ENCODE measurements around the gene PTH1R.

PTH1R gene

DNA sequence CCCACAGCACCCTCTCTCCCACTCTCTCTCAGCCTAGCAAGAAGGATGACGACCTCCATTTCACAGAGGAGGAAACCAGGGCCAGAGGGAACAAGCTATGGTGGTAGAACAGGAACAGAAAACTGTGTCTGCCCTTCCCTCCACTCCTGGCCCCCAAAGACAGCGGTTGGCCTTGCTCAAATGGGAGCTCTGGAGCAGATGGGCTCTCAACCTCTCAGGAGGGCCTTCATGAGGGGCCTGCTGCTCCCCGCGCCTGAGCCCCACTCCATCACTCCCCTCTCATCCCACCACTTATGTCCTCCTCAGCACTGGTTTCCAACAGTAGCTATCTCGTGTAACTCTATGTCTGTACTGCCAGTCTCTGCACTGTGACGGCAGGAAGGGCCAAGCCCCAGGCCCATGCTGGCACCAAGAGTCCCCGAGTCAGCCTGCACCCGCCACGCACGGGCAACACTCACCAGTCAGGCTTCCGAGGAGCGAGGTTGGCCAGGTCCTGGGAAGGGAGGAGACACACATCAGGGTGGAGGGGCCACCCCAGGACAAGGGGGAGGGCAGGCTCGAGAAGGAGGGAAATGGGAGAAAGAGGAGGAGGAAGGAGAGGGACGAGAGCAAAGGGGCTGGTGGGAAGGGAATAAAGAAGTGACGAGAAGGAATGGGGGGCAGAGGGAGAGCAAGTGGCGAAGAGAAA lies 45.5 kb downstream of the PTH1R start:
- in situ Hi-C loops (cut with HindIII; ENCODE audit: low pct_unique_long_range_greater_than_20kb, low sequenced_read_pairs), result no loop called here
- DNase-seq (ENCODE audit: low read depth in 1 of 2, low spot score in 1 of 2), result no peak
- TF ChIP-seq JUND (IDR thresholded peaks at IDR 0.05; ENCODE audit: low read depth), result no peak

DNA sequence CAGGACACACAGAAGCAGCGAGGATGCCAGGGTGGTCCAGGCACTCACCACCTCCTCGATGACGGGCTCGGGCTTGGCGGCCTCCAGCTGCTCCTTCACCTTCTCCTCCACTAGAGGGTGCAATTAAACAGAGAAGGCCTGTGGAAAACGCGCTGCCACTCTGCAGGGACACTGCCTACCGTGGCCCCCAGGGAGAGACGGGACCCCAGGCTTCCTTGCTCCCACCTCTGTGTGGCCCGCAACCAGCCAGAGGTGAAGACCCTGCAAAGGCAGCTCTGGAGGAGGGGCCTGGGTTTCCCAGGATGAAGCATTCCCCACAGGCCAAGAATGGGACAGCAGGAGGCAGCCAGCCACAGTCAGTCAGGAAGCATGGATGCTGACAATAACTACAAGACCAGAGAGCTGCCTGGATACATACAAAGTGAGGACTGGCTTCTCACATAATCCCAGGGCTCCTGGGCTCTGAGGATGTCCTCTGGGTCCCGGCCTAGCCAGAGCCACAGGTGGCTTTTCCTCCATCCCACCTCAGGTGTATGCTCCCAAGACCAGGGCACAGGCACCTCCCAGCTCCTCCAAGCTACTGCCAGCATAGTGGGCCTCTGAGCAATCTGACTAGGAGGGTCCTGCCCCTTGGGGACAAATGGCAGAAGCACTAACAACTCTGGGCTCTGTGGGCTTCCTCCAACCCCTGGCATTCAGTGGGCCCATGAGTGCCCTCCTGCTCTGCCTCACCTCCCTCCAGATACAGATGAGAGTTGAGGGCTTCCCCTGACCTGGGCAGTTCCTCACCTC lies 46.2 kb downstream of the PTH1R start:
- in situ Hi-C loops (cut with HindIII; ENCODE audit: low pct_unique_long_range_greater_than_20kb, low sequenced_read_pairs), result no loop called here
- TF ChIP-seq JUND (IDR thresholded peaks at IDR 0.05; ENCODE audit: low read depth), result no peak
- DNase-seq (ENCODE audit: low read depth in 1 of 2, low spot score in 1 of 2), result peak; percentile 33 to 51

DNA sequence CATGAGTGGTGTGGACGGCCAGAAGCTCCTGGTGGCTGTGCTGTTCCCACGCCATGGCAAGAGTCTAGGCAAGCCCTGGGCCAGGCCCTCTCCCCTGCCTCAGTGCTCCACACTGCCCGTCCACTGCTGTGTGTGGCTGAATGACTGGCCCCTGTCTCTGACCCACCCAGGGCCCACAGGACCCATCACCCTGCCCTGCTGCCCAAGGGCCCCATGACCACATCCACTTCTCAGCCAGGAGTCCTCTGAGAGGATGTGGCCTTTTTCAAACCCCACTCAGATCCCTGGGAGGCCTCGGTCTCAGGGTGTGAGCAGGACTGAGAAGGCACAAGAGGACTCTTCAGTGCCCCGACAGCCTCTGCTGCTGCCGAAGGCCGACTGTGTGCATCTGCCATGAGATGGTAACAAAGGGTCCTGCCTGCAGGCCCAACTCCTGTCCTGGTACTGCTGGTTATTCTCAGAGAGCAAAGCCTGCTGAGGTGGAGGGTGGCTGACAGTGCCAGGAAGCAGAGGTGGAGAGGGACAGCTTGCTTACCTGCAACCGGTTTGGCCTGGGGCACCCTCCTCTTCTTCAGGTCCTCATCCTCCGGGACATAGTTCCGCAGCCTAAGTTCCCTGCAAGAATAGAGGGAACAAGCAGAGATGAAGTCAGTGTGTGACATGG lies 47.5 kb downstream of the PTH1R start:
- in situ Hi-C loops (cut with HindIII; ENCODE audit: low pct_unique_long_range_greater_than_20kb, low sequenced_read_pairs), result no loop called here
- DNase-seq (ENCODE audit: low read depth in 1 of 2, low spot score in 1 of 2), result no peak
- TF ChIP-seq JUND (IDR thresholded peaks at IDR 0.05; ENCODE audit: low read depth), result no peak

DNA sequence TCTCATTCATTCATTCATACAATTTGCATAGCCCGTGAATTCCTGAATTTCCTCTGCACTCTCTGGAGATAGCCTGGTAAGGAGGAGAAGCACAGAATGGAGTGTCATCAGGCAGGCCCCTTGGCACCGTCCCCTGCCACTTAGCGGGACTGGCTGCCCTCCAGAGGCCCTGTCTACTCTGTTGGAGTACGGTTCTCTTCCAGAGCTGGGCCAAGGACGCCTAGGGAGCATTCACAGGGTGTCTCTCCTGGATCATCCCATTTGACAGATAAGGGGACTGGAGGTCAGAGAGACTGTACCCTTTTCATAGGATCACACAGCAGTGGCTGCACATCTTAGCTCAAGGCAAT lies 48.0 kb downstream of the PTH1R start:
- TF ChIP-seq JUND (IDR thresholded peaks at IDR 0.05; ENCODE audit: low read depth), result no peak
- in situ Hi-C loops (cut with HindIII; ENCODE audit: low pct_unique_long_range_greater_than_20kb, low sequenced_read_pairs), result no loop called here
- DNase-seq (ENCODE audit: low read depth in 1 of 2, low spot score in 1 of 2), result no peak

DNA sequence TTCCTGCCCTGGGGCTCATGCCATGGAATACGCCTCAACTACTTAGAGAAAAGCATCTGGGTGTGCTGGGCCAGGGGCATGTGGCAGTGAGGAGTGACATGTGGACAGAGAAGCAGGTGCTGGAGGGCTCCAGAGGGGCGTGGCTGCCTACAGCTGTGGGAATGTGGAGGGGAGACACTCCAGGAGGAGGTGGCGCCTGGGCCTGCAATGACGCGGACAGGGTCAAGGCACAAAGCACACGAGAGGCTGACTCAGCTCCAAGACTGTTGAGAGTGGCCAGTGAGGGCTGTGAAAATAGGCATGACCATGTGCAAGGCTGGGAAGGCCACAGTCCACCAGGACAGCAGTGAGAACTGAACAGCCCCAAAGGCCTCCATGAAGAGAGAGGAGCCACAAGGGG lies 48.5 kb downstream of the PTH1R start:
- DNase-seq (ENCODE audit: low read depth in 1 of 2, low spot score in 1 of 2), result no peak
- no peak for TF ChIP-seq JUND (IDR thresholded peaks at IDR 0.05; ENCODE audit: low read depth)
- in situ Hi-C loops (cut with HindIII; ENCODE audit: low pct_unique_long_range_greater_than_20kb, low sequenced_read_pairs), result no loop called here

DNA sequence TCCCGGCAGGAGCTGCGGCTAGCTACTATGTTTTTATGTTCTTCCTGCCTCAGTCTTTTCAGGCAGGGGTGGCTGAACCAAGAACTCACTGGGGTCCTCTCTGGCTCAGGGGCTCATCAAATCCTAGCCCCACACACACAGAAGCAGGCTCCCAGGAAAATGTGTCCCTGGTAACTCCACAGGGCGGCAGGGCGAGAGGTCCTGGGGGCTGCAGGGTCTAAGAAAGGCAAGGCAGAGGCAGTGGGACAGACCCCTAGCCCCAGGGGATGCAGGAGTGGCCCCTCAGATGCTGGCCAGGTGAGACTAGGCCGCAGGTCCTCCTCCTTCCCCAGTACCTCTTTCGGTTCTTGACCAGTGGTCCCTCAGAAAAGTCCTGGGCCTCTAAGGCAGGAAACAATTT lies 48.9 kb downstream of the PTH1R start:
- DNase-seq (ENCODE audit: low read depth in 1 of 2, low spot score in 1 of 2), result no peak
- in situ Hi-C loops (cut with HindIII; ENCODE audit: low pct_unique_long_range_greater_than_20kb, low sequenced_read_pairs), result no loop called here
- no peak for TF ChIP-seq JUND (IDR thresholded peaks at IDR 0.05; ENCODE audit: low read depth)

DNA sequence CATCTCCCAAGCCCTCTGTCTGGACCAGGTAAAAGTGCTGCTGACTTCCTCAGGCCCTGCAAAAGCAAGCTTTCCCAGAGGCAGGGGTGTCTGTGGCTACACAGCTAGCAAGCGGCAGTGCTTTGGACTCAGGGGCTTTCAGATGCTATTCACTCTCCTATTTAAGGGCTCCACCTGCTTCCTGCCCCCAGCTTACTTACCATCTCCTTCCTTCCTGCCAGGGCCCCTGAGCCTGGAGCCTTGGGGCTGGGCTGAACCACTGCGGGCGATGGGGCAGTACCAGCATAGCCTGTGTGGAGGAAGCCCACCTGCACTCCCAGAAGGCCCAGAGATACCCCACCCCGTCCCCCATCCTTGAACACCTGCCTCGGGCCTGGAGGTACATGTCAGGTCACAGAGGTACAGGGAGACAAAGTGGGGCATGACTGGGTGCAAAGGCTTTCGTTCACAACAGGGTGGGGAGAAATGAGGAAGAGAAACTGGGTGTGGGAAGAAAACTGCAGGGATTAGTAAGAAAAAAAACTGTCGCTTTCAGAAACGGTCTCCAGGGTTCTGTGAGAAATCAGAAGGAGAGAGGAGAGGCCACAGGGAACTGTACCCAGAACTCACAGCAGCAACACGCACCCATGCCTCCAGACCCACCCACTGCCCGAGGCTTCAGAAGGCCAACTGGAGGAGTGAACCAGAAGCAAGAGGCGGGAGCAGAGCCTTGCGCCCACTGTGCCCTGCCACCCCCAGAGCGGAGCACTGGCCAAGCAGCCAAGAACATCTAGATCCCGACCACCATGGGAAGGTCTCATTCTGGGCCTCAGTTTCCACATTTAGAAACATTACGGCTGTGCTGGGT lies 49.6 kb downstream of the PTH1R start:
- no peak for TF ChIP-seq JUND (IDR thresholded peaks at IDR 0.05; ENCODE audit: low read depth)
- in situ Hi-C loops (cut with HindIII; ENCODE audit: low pct_unique_long_range_greater_than_20kb, low sequenced_read_pairs), result no loop called here
- no peak for DNase-seq (ENCODE audit: low read depth in 1 of 2, low spot score in 1 of 2)

DNA sequence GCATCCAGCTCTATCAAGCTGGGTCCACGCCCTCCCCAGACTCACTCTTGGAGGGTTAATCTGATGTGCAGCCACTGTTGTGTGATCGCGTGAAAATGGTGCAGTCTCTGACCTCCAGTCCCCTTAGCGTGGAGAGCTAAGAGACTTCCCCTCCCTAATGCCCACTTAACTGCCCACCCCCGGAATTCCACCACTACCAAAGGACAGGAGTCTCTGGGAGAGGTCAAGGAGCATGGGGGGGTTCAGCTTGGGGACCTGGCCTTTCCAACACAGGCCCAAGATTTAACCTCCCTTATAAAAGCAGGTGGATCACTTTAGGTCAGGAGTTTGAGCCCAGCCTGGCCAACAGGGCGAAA lies 50.2 kb downstream of the PTH1R start:
- TF ChIP-seq JUND (IDR thresholded peaks at IDR 0.05; ENCODE audit: low read depth), result no peak
- in situ Hi-C loops (cut with HindIII; ENCODE audit: low pct_unique_long_range_greater_than_20kb, low sequenced_read_pairs), result no loop called here
- no peak for DNase-seq (ENCODE audit: low read depth in 1 of 2, low spot score in 1 of 2)

DNA sequence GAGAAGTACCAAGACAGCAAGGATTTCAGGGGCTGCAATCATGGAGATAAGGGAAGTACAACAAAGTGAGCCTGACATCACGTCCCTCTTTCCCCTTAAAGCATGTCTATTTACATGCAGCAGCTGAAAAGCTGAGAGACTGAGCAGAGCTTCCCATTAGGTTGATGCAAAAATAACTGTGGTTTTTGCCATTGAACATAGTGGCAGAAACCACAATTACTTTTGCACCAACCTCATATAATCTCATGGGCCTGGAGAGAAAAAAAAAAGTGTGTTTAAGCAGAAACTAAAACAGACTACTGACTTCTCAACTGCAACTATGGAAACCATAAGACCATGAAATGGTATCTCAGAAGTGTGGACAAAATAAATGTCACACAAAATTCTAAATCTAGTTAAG lies 50.8 kb downstream of the PTH1R start:
- no peak for TF ChIP-seq JUND (IDR thresholded peaks at IDR 0.05; ENCODE audit: low read depth)
- in situ Hi-C loops (cut with HindIII; ENCODE audit: low pct_unique_long_range_greater_than_20kb, low sequenced_read_pairs), result no loop called here
- DNase-seq (ENCODE audit: low read depth in 1 of 2, low spot score in 1 of 2), result no peak

DNA sequence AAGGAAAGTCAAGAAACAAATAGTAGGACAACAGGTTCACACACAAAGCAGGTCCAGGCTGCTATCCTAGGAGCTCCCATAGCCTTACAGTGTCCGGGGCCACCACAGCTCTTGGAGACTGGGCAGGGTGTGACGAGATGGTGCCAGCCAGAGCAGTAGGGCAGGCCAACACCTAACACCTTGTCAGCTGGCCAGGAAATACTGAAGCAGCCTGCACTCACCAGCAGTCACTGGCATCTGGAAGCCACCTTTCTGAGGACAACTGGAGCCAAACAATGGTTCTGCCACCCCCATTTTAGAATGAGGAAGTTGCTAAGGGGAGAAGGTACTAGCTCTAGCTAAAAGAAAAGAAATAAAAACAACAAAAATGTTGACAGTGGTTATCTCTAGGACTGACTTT lies 51.8 kb downstream of the PTH1R start:
- peak in 1 of 2 experiments; percentile 50 for DNase-seq (ENCODE audit: low read depth in 1 of 2, low spot score in 1 of 2)
- in situ Hi-C loops (cut with HindIII; ENCODE audit: low pct_unique_long_range_greater_than_20kb, low sequenced_read_pairs), result no loop called here
- TF ChIP-seq JUND (IDR thresholded peaks at IDR 0.05; ENCODE audit: low read depth), result no peak

DNA sequence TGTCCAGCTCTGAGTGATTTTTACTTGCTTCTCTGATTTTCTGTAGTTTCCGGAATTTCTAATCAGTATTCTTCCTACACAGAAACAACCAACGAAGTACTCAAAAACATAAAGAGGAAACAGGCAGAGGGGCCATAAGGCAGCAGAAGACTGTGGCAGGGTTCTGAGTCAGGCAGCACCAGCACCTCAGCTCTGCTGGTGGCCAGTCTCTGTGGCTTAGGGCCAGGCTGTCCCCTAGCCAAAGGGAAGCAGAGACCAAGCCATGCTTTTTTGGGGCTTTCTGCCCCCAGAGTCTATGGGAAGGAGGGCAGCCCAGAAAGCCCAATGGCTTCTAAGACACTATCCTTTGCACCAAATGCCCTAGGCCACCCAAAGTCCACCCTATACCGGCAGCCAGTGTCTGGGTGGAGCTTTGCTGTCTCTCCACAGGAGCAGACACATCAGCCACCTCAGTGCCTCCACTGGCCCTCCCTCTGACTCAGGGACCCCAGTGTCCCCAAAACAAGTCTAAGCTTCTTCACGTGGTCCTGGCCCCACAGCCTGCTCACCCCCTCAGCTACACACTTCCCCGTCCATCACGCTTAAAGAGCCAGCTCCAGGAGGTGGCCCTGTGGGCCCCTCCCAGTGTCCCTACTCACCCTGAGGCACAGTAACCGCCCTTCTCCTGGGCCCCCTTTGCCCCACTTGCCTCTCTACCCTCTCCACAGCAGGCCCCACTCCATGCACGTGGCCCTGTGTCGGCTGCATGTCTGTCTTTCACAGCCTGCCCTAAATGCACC lies 52.8 kb downstream of the PTH1R start:
- no peak for DNase-seq (ENCODE audit: low read depth in 1 of 2, low spot score in 1 of 2)
- in situ Hi-C loops (cut with HindIII; ENCODE audit: low pct_unique_long_range_greater_than_20kb, low sequenced_read_pairs), result no loop called here
- no peak for TF ChIP-seq JUND (IDR thresholded peaks at IDR 0.05; ENCODE audit: low read depth)

DNA sequence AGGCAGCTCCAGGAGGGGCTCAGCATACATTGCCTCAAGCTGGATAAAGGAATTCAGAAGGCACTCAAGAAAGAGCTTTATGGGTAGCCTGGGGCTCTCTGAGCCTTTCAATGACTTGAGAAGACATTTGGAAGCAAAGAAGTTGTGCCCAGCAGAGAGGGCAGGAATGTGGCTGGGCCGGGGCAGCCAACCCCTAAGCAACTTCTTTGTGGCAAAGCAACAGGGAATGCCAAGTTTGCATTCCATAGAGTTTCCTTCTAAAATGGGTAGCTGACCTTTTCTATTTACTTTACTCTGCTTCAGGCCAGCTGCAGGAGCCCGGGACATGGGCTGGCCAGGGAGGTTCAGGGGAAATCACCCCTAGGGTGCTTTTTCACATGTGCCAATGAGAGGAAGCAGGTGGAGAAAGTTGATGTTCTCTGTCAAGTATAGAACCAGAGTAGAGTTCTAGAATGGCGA lies 53.5 kb downstream of the PTH1R start:
- peak; percentile 50; the same call in 1 of the 2 replicates for TF ChIP-seq JUND (IDR thresholded peaks at IDR 0.05; ENCODE audit: low read depth)
- in situ Hi-C loops (cut with HindIII; ENCODE audit: low pct_unique_long_range_greater_than_20kb, low sequenced_read_pairs), result no loop called here
- peak; percentile 64 to 98 for DNase-seq (ENCODE audit: low read depth in 1 of 2, low spot score in 1 of 2)

All from T47D (cell line).